Measurements from ENCODE around the gene PIP5K1B. TPM values are rescaled to one million over a fixed set of nuclear protein-coding genes. Genes with fewer than 3 reads are reported as not detected.

Gene PIP5K1B
- total and polyA plus RNA-seq, 2 of the 13 experiments (the other 11 are each of a cell fraction or from before 2014, with no cell fraction given): 15.8 to 17.5 TPM

DNA sequence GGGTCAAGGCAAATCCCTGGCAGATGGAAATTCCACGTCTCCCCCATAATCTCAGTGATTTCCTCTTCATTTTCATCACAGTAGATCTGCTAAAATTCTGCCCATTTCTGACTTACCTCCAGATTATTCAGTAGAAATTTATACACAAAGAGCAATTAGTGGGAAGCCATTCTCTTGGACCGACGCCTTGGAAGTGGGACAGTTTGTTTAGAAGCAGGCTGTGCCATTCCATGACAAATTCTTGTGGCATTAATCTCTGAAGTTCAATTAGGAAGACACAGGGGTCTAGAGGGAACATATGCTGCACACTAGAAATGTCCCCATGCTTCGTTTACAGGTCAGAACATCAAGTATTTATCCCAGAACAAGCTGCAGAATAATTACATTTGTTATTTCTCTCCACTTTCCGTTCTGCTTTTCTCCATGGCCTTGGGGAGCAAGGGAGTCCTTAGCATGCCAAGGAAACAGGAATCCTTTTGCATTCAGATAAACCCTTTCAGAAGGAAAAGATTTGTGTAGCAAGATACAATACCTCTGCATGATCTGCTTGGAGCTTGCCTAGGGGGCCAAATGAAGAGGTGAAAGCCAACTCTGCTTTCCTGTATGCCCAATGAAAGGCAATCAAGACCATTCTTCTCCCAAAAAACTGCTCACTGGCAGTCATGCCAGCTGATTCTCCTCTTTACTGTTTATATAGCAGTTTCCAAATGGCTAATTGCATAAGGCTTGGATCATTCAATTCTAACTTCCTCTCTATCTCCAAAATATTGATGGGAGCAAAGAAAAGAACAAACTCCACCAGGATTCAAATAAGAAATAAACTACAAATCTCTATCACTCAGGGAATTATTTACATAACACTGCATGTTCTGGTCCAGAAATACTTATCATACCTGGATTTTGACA is 311.4 kb downstream of the PIP5K1B start (continued):
- TF ChIP-seq SAFB2 (CRISPR knock-in tag; IDR thresholded peaks at IDR 0.05; ENCODE audit: borderline replicate concordance, low read depth) (no peak), MIER3 (CRISPR knock-in tag; IDR thresholded peaks at IDR 0.05; ENCODE audit: borderline replicate concordance) (no peak), SP140L (CRISPR knock-in tag; IDR thresholded peaks at IDR 0.05; ENCODE audit: borderline replicate concordance) (no peak), GPN1 (CRISPR knock-in tag; IDR thresholded peaks at IDR 0.05; ENCODE audit: borderline replicate concordance) (no peak), REL (CRISPR knock-in tag; conservative IDR thresholded peaks at IDR 0.05) (no peak), RBM39 (IDR thresholded peaks at IDR 0.05; ENCODE audit: low read depth, low read length, poor library complexity, severe bottlenecking) (no peak), ISX (CRISPR knock-in tag; conservative IDR thresholded peaks at IDR 0.05) (no peak), MED1 (CRISPR knock-in tag; IDR thresholded peaks at IDR 0.05) (no peak)

DNA sequence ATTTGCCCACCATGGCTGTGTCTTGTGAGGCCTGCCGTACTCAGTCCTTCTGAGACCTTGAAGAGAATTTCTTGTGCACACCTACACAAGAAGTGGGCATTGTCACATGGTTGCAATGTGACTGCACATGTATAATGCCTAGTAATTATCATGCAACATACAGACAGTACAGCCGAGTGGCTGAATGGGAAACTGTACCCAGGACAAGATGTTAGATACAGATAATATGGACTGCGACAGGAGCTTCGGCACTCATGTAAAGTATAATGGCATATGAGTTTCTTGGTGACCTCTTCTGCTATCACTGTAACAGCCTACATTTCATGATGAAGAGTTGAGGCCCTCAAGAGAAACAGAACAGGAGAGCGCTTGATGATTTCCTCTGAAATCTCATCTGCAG is 313.7 kb downstream of the PIP5K1B start:
- H3K27ac ChIP-seq (ENCODE audit: extremely low read length, insufficient read depth, low read length): no peak overlapping the region
- H3K4me2 ChIP-seq (ENCODE audit: low read depth, low read length): no peak overlapping the region
- intact Hi-C loops (cut with micrococcal nuclease; ENCODE audit: unreplicated experiment) (no loop called here), in situ Hi-C loops (cut with HindIII; ENCODE audit: extremely low pct_ligation_motif_present, low pct_unique_long_range_greater_than_20kb) (no loop called here)
- no peak overlapping the region for H3K4me3 ChIP-seq (replicated peaks in 1 of 3; ENCODE audit: insufficient read depth in 1 of 3, low read depth in 2 of 3, low read length in 3 of 3)
- DNase-seq (ENCODE audit: low spot score) (no peak), ATAC-seq (no peak), FAIRE-seq (no peak)
- ChIA-PET POLR2A (no interaction called here), CTCF (ENCODE audit: low intra/inter-chr PET ratio, low total read pairs) (no interaction called here)
- H3K4me1 ChIP-seq (ENCODE audit: insufficient read depth, low read length): peaks cover 10% of the 10 kb centered on the region
- H3K9me3 ChIP-seq (ENCODE audit: low read length): no peaks in the 10 kb centered on the region
- no peak overlapping the region for H2AFZ ChIP-seq (ENCODE audit: low read length)
- no peaks in the 10 kb centered on the region for H4K20me1 ChIP-seq (ENCODE audit: insufficient read depth, low read length)
- no peak overlapping the region for H3K9ac ChIP-seq (ENCODE audit: insufficient read depth, low read depth, low read length)
- no peaks in the 10 kb centered on the region for H3K79me2 ChIP-seq (ENCODE audit: insufficient read depth, low read length)
- WGBS (ENCODE audit: low lambda C conversion rate): 47% methylated on average over 5 of the region's 5 CpGs
- TF ChIP-seq ZNF274 (CRISPR knock-in tag; IDR thresholded peaks at IDR 0.05): no peak
- no peak for TF ChIP-seq FOXC1 (CRISPR knock-in tag; IDR thresholded peaks at IDR 0.05; ENCODE audit: borderline replicate concordance)
- no peak for TF ChIP-seq YEATS2 (CRISPR knock-in tag; IDR thresholded peaks at IDR 0.05; ENCODE audit: borderline replicate concordance)
- TF ChIP-seq EZH2 (conservative IDR thresholded peaks at IDR 0.05; ENCODE audit: low read depth, low read length): no peak
- TF ChIP-seq, protein P1, sequence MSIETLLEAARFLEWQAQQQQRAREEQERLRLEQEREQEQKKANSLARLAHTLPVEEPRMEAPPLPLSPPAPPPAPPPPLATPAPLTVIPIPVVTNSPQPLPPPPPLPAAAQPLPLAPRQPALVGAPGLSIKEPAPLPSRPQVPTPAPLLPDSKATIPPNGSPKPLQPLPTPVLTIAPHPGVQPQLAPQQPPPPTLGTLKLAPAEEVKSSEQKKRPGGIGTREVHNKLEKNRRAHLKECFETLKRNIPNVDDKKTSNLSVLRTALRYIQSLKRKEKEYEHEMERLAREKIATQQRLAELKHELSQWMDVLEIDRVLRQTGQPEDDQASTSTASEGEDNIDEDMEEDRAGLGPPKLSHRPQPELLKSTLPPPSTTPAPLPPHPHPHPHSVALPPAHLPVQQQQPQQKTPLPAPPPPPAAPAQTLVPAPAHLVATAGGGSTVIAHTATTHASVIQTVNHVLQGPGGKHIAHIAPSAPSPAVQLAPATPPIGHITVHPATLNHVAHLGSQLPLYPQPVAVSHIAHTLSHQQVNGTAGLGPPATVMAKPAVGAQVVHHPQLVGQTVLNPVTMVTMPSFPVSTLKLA (IDR thresholded peaks at IDR 0.05): peak; percentile 93
- TF ChIP-seq, protein P2, sequence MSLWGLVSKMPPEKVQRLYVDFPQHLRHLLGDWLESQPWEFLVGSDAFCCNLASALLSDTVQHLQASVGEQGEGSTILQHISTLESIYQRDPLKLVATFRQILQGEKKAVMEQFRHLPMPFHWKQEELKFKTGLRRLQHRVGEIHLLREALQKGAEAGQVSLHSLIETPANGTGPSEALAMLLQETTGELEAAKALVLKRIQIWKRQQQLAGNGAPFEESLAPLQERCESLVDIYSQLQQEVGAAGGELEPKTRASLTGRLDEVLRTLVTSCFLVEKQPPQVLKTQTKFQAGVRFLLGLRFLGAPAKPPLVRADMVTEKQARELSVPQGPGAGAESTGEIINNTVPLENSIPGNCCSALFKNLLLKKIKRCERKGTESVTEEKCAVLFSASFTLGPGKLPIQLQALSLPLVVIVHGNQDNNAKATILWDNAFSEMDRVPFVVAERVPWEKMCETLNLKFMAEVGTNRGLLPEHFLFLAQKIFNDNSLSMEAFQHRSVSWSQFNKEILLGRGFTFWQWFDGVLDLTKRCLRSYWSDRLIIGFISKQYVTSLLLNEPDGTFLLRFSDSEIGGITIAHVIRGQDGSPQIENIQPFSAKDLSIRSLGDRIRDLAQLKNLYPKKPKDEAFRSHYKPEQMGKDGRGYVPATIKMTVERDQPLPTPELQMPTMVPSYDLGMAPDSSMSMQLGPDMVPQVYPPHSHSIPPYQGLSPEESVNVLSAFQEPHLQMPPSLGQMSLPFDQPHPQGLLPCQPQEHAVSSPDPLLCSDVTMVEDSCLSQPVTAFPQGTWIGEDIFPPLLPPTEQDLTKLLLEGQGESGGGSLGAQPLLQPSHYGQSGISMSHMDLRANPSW (CRISPR knock-in tag; IDR thresholded peaks at IDR 0.05; ENCODE audit: borderline replicate concordance): no peak
- TF ChIP-seq ZNF230 (CRISPR knock-in tag; IDR thresholded peaks at IDR 0.05): no peak
- BruUV-seq (replicated peaks): no TSS peak
- no peaks in the 10 kb centered on the region for H3K36me3 ChIP-seq (replicated peaks in 1 of 2; ENCODE audit: control insufficient read depth in 1 of 2, insufficient read depth in 2 of 2, low read length in 2 of 2)
- no peaks in the 10 kb centered on the region; a peak in 1 of 5 replicates for H3K27me3 ChIP-seq (ENCODE audit: control insufficient read depth in 1 of 2, insufficient read depth in 2 of 2, low read length in 2 of 2)
